ENCODE results near the gene TAF4.

DNA sequence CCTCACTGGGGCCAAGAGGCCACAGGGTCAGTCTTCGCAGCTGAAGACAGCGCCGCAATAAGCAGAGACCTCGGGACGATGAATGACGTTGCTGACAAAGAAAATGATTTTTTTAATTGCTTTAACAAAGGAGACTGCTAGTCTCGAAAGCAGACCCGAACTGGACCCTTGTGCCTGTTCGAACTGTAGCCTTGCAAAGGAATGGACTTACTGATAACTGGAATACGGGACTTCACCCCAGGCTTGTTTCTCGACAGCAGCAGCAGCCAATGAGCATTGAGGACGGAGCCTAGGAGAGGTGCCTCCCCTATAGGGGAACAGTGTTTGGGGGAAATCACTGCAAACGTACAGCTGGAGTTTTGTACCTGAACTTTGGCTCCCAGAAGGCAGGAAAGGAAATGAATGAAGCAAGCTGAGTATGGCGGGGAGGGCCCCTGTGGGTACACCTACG is 1.3 kb upstream of the TAF4 start:
- TF ChIP-seq, protein P1, sequence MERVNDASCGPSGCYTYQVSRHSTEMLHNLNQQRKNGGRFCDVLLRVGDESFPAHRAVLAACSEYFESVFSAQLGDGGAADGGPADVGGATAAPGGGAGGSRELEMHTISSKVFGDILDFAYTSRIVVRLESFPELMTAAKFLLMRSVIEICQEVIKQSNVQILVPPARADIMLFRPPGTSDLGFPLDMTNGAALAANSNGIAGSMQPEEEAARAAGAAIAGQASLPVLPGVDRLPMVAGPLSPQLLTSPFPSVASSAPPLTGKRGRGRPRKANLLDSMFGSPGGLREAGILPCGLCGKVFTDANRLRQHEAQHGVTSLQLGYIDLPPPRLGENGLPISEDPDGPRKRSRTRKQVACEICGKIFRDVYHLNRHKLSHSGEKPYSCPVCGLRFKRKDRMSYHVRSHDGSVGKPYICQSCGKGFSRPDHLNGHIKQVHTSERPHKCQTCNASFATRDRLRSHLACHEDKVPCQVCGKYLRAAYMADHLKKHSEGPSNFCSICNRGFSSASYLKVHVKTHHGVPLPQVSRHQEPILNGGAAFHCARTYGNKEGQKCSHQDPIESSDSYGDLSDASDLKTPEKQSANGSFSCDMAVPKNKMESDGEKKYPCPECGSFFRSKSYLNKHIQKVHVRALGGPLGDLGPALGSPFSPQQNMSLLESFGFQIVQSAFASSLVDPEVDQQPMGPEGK (CRISPR knock-in tag; IDR thresholded peaks at IDR 0.05; ENCODE audit: borderline replicate concordance): no peak
- TF ChIP-seq ZC3H10 (CRISPR knock-in tag; IDR thresholded peaks at IDR 0.05) (no peak), TCF4 (CRISPR knock-in tag; IDR thresholded peaks at IDR 0.05; ENCODE audit: borderline replicate concordance) (no peak), ARNTL (CRISPR knock-in tag; IDR thresholded peaks at IDR 0.05; ENCODE audit: borderline replicate concordance, low read depth) (no peak), OSR1 (CRISPR knock-in tag; IDR thresholded peaks at IDR 0.05) (no peak), ZFP30 (CRISPR knock-in tag; IDR thresholded peaks at IDR 0.05) (no peak), BACH2 (CRISPR knock-in tag; IDR thresholded peaks at IDR 0.05; ENCODE audit: borderline replicate concordance) (no peak), TOX (CRISPR knock-in tag; IDR thresholded peaks at IDR 0.05; ENCODE audit: borderline replicate concordance) (no peak), RARB (CRISPR knock-in tag; IDR thresholded peaks at IDR 0.05) (no peak)
